Measurements from ENCODE around the gene NFATC2. TPM values are rescaled to one million over a fixed set of nuclear protein-coding genes. Genes with fewer than 3 reads are reported as not detected.

NFATC2 gene
- total RNA-seq, 1 experiment from 2014 or later = 5.0 TPM

GRCh38 chr20:51491393-51491792, 51.1 kb downstream of the NFATC2 start:
- no peak overlapping the region for H3K9ac ChIP-seq (ENCODE audit: low read length)
- H3K4me1 ChIP-seq (ENCODE audit: control insufficient read depth in 1 of 2, insufficient read depth in 2 of 2, low read length in 2 of 2) = peaks cover 16 to 25% of the 10 kb centered on the region in 2 experiments
- ATAC-seq (no peak), DNase-seq (ENCODE audit: low read depth, low spot score) (no peak)
- ChIA-PET CTCF (no interaction called here), POLR2A (no interaction called here), RAD21 (ENCODE audit: low non-redundant PET in 1 of 2, low total read pairs in 2 of 2, uncharacterized antibody in 2 of 2, unreplicated experiment in 2 of 2) (no interaction called here)
- no peak overlapping the region for H2AFZ ChIP-seq (ENCODE audit: low read depth, low read length, poor library complexity, severe bottlenecking)
- intact Hi-C loops (cut with micrococcal nuclease) = no loop called here
- no peaks in the 10 kb centered on the region for H3K27me3 ChIP-seq (ENCODE audit: insufficient read depth, low read length)
- no peaks in the 10 kb centered on the region for H3K9me3 ChIP-seq (ENCODE audit: control insufficient read depth in 1 of 2, insufficient read depth in 1 of 2, low read depth in 1 of 2, low read length in 2 of 2)
- no peaks in the 10 kb centered on the region for H4K20me1 ChIP-seq (ENCODE audit: insufficient read depth)
- no peaks in the 10 kb centered on the region for H3K9me2 ChIP-seq (ENCODE audit: insufficient read depth)
- no peak overlapping the region for H3K4me3 ChIP-seq (replicated peaks in 1 of 2; ENCODE audit: low read depth in 1 of 2, low read length in 2 of 2)
- no peak overlapping the region for H3K27ac ChIP-seq (ENCODE audit: low read depth, low read length)
- TF ChIP-seq TCF7L2 (IDR thresholded peaks at IDR 0.05; ENCODE audit: borderline replicate concordance, extremely low read depth, insufficient read depth, insufficient read length) (no peak), EZH2phosphoT487 (IDR thresholded peaks at IDR 0.05; ENCODE audit: borderline replicate concordance) (no peak), ZFX (IDR thresholded peaks at IDR 0.05) (no peak), ZBTB33 (IDR thresholded peaks at IDR 0.05; ENCODE audit: extremely low read depth, insufficient replicate concordance, low read length) (no peak), POLR2A (IDR thresholded peaks at IDR 0.05; ENCODE audit: borderline replicate concordance, extremely low read depth, insufficient read depth, insufficient read length) (no peak), EZH2 (IDR thresholded peaks at IDR 0.05) (no peak), POLR2AphosphoS5 (IDR thresholded peaks at IDR 0.05; ENCODE audit: low read depth, low read length) (no peak), ZNF274 (IDR thresholded peaks at IDR 0.05; ENCODE audit: low read depth, low read length) (no peak), ATF3 (IDR thresholded peaks at IDR 0.05) (no peak), REST (IDR thresholded peaks at IDR 0.05; ENCODE audit: low read depth) (no peak), ELF1 (IDR thresholded peaks at IDR 0.05; ENCODE audit: borderline replicate concordance, low read depth) (no peak)
- no peaks in the 10 kb centered on the region for H3K36me3 ChIP-seq (ENCODE audit: control insufficient read depth in 1 of 2, insufficient read depth in 2 of 2, low read length in 2 of 2)
- H3K79me2 ChIP-seq (ENCODE audit: insufficient read depth, low read length) = no peaks in the 10 kb centered on the region
- no peak overlapping the region for H3K4me2 ChIP-seq (ENCODE audit: low read length)
- BruUV-seq (replicated peaks) = no TSS peak

Data from HCT116 (cell line).